UCSD-AML1 (cell line): Measurements from ENCODE around the gene SLC16A2.
A peak's percentile ranks its signal among the peaks of the same experiment; 100 is the strongest.

Experiments used
- DNase-seq: peaks from one replicate; lab custom pipeline; 2025; ENCODE audit not compliant: unreplicated experiment; lab: John Stamatoyannopoulos, UW

Gene SLC16A2

GRCh38 chrX:74421036-74421739 lies at the start of gene SLC16A2:
SLC16A2 (plus strand) TSS chrX:74421493; CDS start chrX:74421638, 145 bp downstream.
- DNase-seq, result peak; percentile 13

- DNase-seq, result no peak
Measured at GRCh38 chrX:74372272-74372671, 49.0 kb upstream of the SLC16A2 start.

- no peak for DNase-seq
Measured at GRCh38 chrX:74377282-74377681, 44.0 kb upstream of the SLC16A2 start.

- peak; percentile 58 for DNase-seq
Measured at GRCh38 chrX:74382613-74383012, 38.7 kb upstream of the SLC16A2 start.

GRCh38 chrX:74383611-74384010 lies 37.7 kb upstream of the SLC16A2 start:
- DNase-seq, result peak; percentile 27

GRCh38 chrX:74389016-74389722 lies 32.1 kb upstream of the SLC16A2 start:
- DNase-seq, result no peak

GRCh38 chrX:74395556-74395955 lies 25.7 kb upstream of the SLC16A2 start:
- DNase-seq, result no peak

- no peak for DNase-seq
Measured at GRCh38 chrX:74405973-74406489, 15.3 kb upstream of the SLC16A2 start.

GRCh38 chrX:74408304-74408703 lies 13.0 kb upstream of the SLC16A2 start:
- no peak for DNase-seq

GRCh38 chrX:74419864-74420195 lies 1.5 kb upstream of the SLC16A2 start:
- DNase-seq, result no peak

GRCh38 chrX:74420196-74421035 lies 877 bp upstream of the SLC16A2 start:
- no peak for DNase-seq

- no peak for DNase-seq
Measured at GRCh38 chrX:74421740-74422352, 553 bp downstream of the SLC16A2 start.

GRCh38 chrX:74422576-74423288 lies 1.4 kb downstream of the SLC16A2 start:
- no peak for DNase-seq

- DNase-seq, result no peak
Measured at GRCh38 chrX:74423289-74423998, 2.2 kb downstream of the SLC16A2 start.

- no peak for DNase-seq
Measured at GRCh38 chrX:74426071-74426470, 4.8 kb downstream of the SLC16A2 start.

- DNase-seq, result no peak
Measured at GRCh38 chrX:74426615-74427014, 5.3 kb downstream of the SLC16A2 start.

- no peak for DNase-seq
Measured at GRCh38 chrX:74431797-74432196, 10.5 kb downstream of the SLC16A2 start.

GRCh38 chrX:74434336-74434735 lies 13.0 kb downstream of the SLC16A2 start:
- DNase-seq, result no peak

- no peak for DNase-seq
Measured at GRCh38 chrX:74437530-74437929, 16.2 kb downstream of the SLC16A2 start.

GRCh38 chrX:74438764-74439163 lies 17.5 kb downstream of the SLC16A2 start:
- DNase-seq, result no peak
